ENCODE measurements around the gene ITGAX. TPM values are rescaled to one million over a fixed set of nuclear protein-coding genes. Genes with fewer than 3 reads are reported as not detected.

ITGAX gene
- total RNA-seq, 1 donor from 2014 or later = not detected

GRCh38 chr16:31420037-31420436, 65.1 kb downstream of the ITGAX start:
- TF ChIP-seq CTCF (IDR thresholded peaks at IDR 0.05) = no peak
- DNase-seq (ENCODE audit: low spot score) = no peak
- Mint-ChIP-seq H3K9me3 (ENCODE audit: low read depth) (peaks cover 6% of the 10 kb centered on the region), H3K27me3 (ENCODE audit: low read depth) (peaks cover 36% of the 10 kb centered on the region), H3K27ac (ENCODE audit: unreplicated experiment) (no peak overlapping the region), H3K4me3 (ENCODE audit: unreplicated experiment) (no peak overlapping the region), H3K36me3 (ENCODE audit: low read depth) (no peaks in the 10 kb centered on the region), H3K4me1 (ENCODE audit: low read depth) (no peaks in the 10 kb centered on the region)

GRCh38 chr16:31421587-31421986, 66.6 kb downstream of the ITGAX start:
- no peak for TF ChIP-seq CTCF (IDR thresholded peaks at IDR 0.05)
- no peak overlapping the region for H3K27ac Mint-ChIP-seq (ENCODE audit: unreplicated experiment)
- H3K9me3 Mint-ChIP-seq (ENCODE audit: low read depth) = peaks cover 6% of the 10 kb centered on the region
- DNase-seq (ENCODE audit: low spot score) = peak; percentile 39
- peaks cover 41% of the 10 kb centered on the region for H3K27me3 Mint-ChIP-seq (ENCODE audit: low read depth)
- no peak overlapping the region for H3K4me3 Mint-ChIP-seq (ENCODE audit: unreplicated experiment)
- no peaks in the 10 kb centered on the region for H3K4me1 Mint-ChIP-seq (ENCODE audit: low read depth)
- H3K36me3 Mint-ChIP-seq (ENCODE audit: low read depth) = no peaks in the 10 kb centered on the region

GRCh38 chr16:31423241-31423640, 68.3 kb downstream of the ITGAX start:
- Mint-ChIP-seq H3K36me3 (ENCODE audit: low read depth) (no peaks in the 10 kb centered on the region), H3K27ac (ENCODE audit: unreplicated experiment) (no peak overlapping the region), H3K4me1 (ENCODE audit: low read depth) (no peaks in the 10 kb centered on the region), H3K27me3 (ENCODE audit: low read depth) (peaks cover 43% of the 10 kb centered on the region), H3K4me3 (ENCODE audit: unreplicated experiment) (no peak overlapping the region), H3K9me3 (ENCODE audit: low read depth) (peaks cover 1% of the 10 kb centered on the region)
- no peak for TF ChIP-seq CTCF (IDR thresholded peaks at IDR 0.05)
- peak; percentile 20 for DNase-seq (ENCODE audit: low spot score)

GRCh38 chr16:31423801-31424200, 68.8 kb downstream of the ITGAX start:
- H3K4me1 Mint-ChIP-seq (ENCODE audit: low read depth) = no peaks in the 10 kb centered on the region
- H3K27me3 Mint-ChIP-seq (ENCODE audit: low read depth) = peaks cover 47% of the 10 kb centered on the region
- DNase-seq (ENCODE audit: low spot score) = peak; percentile 67
- no peak overlapping the region for H3K27ac Mint-ChIP-seq (ENCODE audit: unreplicated experiment)
- H3K4me3 Mint-ChIP-seq (ENCODE audit: unreplicated experiment) = no peak overlapping the region
- H3K36me3 Mint-ChIP-seq (ENCODE audit: low read depth) = no peaks in the 10 kb centered on the region
- no peaks in the 10 kb centered on the region for H3K9me3 Mint-ChIP-seq (ENCODE audit: low read depth)
- no peak for TF ChIP-seq CTCF (IDR thresholded peaks at IDR 0.05)

GRCh38 chr16:31427441-31428278, 72.7 kb downstream of the ITGAX start:
- Mint-ChIP-seq H3K4me3 (ENCODE audit: unreplicated experiment) (no peak overlapping the region), H3K27me3 (ENCODE audit: low read depth) (peaks cover 47% of the 10 kb centered on the region), H3K4me1 (ENCODE audit: low read depth) (no peaks in the 10 kb centered on the region), H3K36me3 (ENCODE audit: low read depth) (no peaks in the 10 kb centered on the region), H3K9me3 (ENCODE audit: low read depth) (no peaks in the 10 kb centered on the region), H3K27ac (ENCODE audit: unreplicated experiment) (no peak overlapping the region)
- no peak for TF ChIP-seq CTCF (IDR thresholded peaks at IDR 0.05)
- peak; percentile 94 for DNase-seq (ENCODE audit: low spot score)
